ENCODE data around the gene MINK1. TPM values are rescaled to one million over a fixed set of nuclear protein-coding genes. Genes with fewer than 3 reads are reported as not detected.

The MINK1 gene
- total and polyA plus RNA-seq, 2 of the 8 experiments (the other 6 are each of a cell fraction or from before 2014, with no cell fraction given) = 26.9 to 77.7 TPM

GRCh38 chr17:4858068-4858881 lies 25.1 kb downstream of the MINK1 start:
- H3K9ac ChIP-seq (replicated peaks in 1 of 4; ENCODE audit: extremely low read depth in 1 of 4, low read depth in 3 of 4, low read length in 3 of 4) = no peak overlapping the region
- peak overlapping the region; percentile 63 for H4K91ac ChIP-seq (replicated peaks; ENCODE audit: insufficient read length, low read length)
- no peak overlapping the region for H2AFZ ChIP-seq (ENCODE audit: low read length)
- peak overlapping the region; percentile 85; the same call in 1 of the 2 replicates for H3K18ac ChIP-seq (ENCODE audit: extremely low read depth, low read length)
- H3K4me2 ChIP-seq (ENCODE audit: insufficient read depth in 1 of 2, low read depth in 2 of 2, low read length in 2 of 2) = peak overlapping the region; percentile 54 to 59
- peak overlapping the region; percentile 16 for H2BK120ac ChIP-seq (replicated peaks; ENCODE audit: low read depth, low read length)
- no peaks in the 10 kb centered on the region for H3K9me3 ChIP-seq (ENCODE audit: insufficient read depth in 2 of 2, low read depth in 1 of 2, low read length in 1 of 2)
- H3K4me3 ChIP-seq (ENCODE audit: extremely low read depth in 1 of 4, insufficient read depth in 2 of 4, low read depth in 3 of 4, low read length in 4 of 4) = peak overlapping the region in 1 of 4 experiments; percentile 41; a peak in 3 of 8 replicates
- no peaks in the 10 kb centered on the region for H3K27me3 ChIP-seq (replicated peaks in 1 of 4; ENCODE audit: control insufficient read depth in 3 of 4, extremely low read depth in 1 of 4, insufficient read depth in 3 of 4, low read length in 3 of 4)
- H3K4ac ChIP-seq (replicated peaks; ENCODE audit: insufficient read length, low read depth, low read length) = peak overlapping the region; percentile 76
- no peak overlapping the region for H2BK15ac ChIP-seq (ENCODE audit: low read length)
- peak overlapping the region; percentile 95; the same call in 1 of the 2 replicates for H2BK5ac ChIP-seq (ENCODE audit: low read depth, low read length)
- H3K14ac ChIP-seq (ENCODE audit: insufficient read length) = no peak overlapping the region
- H3K79me2 ChIP-seq (ENCODE audit: control insufficient read depth in 1 of 2, insufficient read depth in 2 of 2, low read length in 2 of 2) = peaks cover 0 to 39% of the 10 kb centered on the region in 2 experiments; a peak in 2 of 4 replicates
- H3K79me1 ChIP-seq (ENCODE audit: low read depth, low read length) = peaks cover 11% of the 10 kb centered on the region
- H3K36me3 ChIP-seq (ENCODE audit: control insufficient read depth in 2 of 4, insufficient read depth in 4 of 4, low read length in 3 of 4) = no peaks in the 10 kb centered on the region
- H3K27ac ChIP-seq (ENCODE audit: low read depth, low read length) = peak overlapping the region; percentile 62
- H2BK20ac ChIP-seq (ENCODE audit: low read length) = peak overlapping the region; percentile 93
- H4K5ac ChIP-seq (ENCODE audit: insufficient read length, low read depth, low read length) = peak overlapping the region; percentile 35
- DNase-seq (ENCODE audit: low read depth in 1 of 2, low spot score in 2 of 2) = no peak
- H2AK5ac ChIP-seq (ENCODE audit: low read depth, low read length) = peak overlapping the region; percentile 93; the same call in 1 of the 2 replicates
- 0 out of 2 replicates have a peak overlapping the region, but pooled peaks have one; percentile 81 for H2BK12ac ChIP-seq (ENCODE audit: low read depth, low read length)
- peaks cover 26 to 46% (median 37%) of the 10 kb centered on the region in 4 experiments for H3K4me1 ChIP-seq (replicated peaks in 1 of 4; ENCODE audit: control insufficient read depth in 3 of 4, insufficient read depth in 4 of 4, low read length in 3 of 4)
- H4K20me1 ChIP-seq (replicated peaks in 1 of 2; ENCODE audit: control insufficient read depth in 1 of 2, insufficient read depth in 2 of 2, low read length in 2 of 2) = peaks cover 0 to 1% of the 10 kb centered on the region in 2 experiments
- H3K23ac ChIP-seq (ENCODE audit: insufficient read length) = no peak overlapping the region
- H3K23me2 ChIP-seq (ENCODE audit: low read depth, low read length) = peaks cover under 1% of the 10 kb centered on the region; the same call in 1 of the 2 replicates
- peak overlapping the region; percentile 73 for H3K56ac ChIP-seq (replicated peaks; ENCODE audit: insufficient read length, low read depth, low read length)
- H4K8ac ChIP-seq (ENCODE audit: extremely low read depth, insufficient read depth, low read length) = no peak overlapping the region
- 0 out of 4 replicates have a peak, but pooled peaks of 1 of the 2 experiments have one; percentile 18 for TF ChIP-seq SIN3A (conservative IDR thresholded peaks at IDR 0.05 in 1 of 2, IDR thresholded peaks at IDR 0.05 in 1 of 2; ENCODE audit: low read depth in 1 of 2, low read length in 2 of 2)
- peak; percentile 52 for TF ChIP-seq ASH2L (IDR thresholded peaks at IDR 0.05; ENCODE audit: low read length)
- no peak for TF ChIP-seq POLR2AphosphoS5 (IDR thresholded peaks at IDR 0.05; ENCODE audit: low read depth, low read length)
- TF ChIP-seq SP1 (IDR thresholded peaks at IDR 0.05; ENCODE audit: low read depth, low read length) = peak; percentile 72; the same call in 1 of the 2 replicates
- no peak for TF ChIP-seq YY1 (IDR thresholded peaks at IDR 0.05; ENCODE audit: low read depth, low read length)
- 0 out of 2 replicates have a peak, but pooled peaks have one; percentile 50 for TF ChIP-seq TCF12 (IDR thresholded peaks at IDR 0.05; ENCODE audit: low read depth, low read length)
- CTCF ChIA-PET (ENCODE audit: partially characterized antibody) = interaction anchor here (0.6 to 3.5 kb wide), 21 partner anchors 9 to 292 kb away, joined by 3 to 15 read pairs (median 3); partner anchors contain the start of genes C17orf107 and PSMB6
- POLR2A ChIA-PET (ENCODE audit: partially characterized antibody) = interaction anchor here (0.6 to 2.8 kb wide), 16 partner anchors 8 to 493 kb away, joined by 3 to 15 read pairs (median 3); partner anchors contain the start of genes PFN1 and PSMB6
- FAIRE-seq = no peak
- 65% methylated on average over 7 of the region's 7 CpGs; no CpG with 5 or more reads in 1 of the 2 experiments for WGBS, 2 experiments (ENCODE audit: extremely low coverage in 1 of 2, insufficient coverage in 1 of 2, insufficient read length in 1 of 2, insufficient replicate concordance in 2 of 2, low coverage in 1 of 2, low lambda C conversion rate in 2 of 2, missing lambda C conversion rate in 1 of 2)
